ENCODE measurements around the gene NUP50. TPM values are rescaled to one million over a fixed set of nuclear protein-coding genes. Genes with fewer than 3 reads are reported as not detected.

The NUP50 gene
- total RNA-seq, 4 donors from 2014 or later, result 38.9 to 96.9 (median 72.0) TPM

DNA sequence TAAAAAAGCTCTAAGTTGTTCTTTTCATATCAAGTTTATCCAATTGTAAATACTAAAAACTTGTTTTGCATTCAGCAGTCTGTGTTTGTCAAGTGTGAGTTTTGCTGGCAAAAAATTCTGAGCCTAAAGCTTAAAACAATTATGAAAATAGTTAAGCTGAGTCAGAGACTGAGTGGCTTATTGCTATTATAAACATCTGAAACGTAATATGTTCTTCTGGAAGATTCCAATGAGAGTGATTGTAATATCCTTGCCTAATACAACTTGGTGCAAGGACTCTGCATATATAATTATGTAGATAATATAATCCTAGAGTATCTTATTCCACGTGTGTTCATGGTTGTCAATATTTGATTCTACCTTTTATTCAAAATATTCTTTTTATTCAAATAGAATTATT lies 14.1 kb upstream of the NUP50 start:
- H3K36me3 ChIP-seq, result peaks cover 0 to 8% (median 0%) of the 10 kb centered on the region in 3 donors
- no peak for DNase-seq (ENCODE audit: low spot score in 2 of 2)
- H3K4me1 ChIP-seq, result no peaks in the 10 kb centered on the region
- TF ChIP-seq POLR2A (IDR thresholded peaks at IDR 0.05) (no peak), EP300 (IDR thresholded peaks at IDR 0.05) (no peak)
- TF ChIP-seq, protein P1, sequence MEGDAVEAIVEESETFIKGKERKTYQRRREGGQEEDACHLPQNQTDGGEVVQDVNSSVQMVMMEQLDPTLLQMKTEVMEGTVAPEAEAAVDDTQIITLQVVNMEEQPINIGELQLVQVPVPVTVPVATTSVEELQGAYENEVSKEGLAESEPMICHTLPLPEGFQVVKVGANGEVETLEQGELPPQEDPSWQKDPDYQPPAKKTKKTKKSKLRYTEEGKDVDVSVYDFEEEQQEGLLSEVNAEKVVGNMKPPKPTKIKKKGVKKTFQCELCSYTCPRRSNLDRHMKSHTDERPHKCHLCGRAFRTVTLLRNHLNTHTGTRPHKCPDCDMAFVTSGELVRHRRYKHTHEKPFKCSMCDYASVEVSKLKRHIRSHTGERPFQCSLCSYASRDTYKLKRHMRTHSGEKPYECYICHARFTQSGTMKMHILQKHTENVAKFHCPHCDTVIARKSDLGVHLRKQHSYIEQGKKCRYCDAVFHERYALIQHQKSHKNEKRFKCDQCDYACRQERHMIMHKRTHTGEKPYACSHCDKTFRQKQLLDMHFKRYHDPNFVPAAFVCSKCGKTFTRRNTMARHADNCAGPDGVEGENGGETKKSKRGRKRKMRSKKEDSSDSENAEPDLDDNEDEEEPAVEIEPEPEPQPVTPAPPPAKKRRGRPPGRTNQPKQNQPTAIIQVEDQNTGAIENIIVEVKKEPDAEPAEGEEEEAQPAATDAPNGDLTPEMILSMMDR (IDR thresholded peaks at IDR 0.05), result no peak
- H3K27me3 ChIP-seq, result no peaks in the 10 kb centered on the region
- WGBS, 2 donors, result 81 to 89% methylated on average over 2 of the region's 2 CpGs
- no peak overlapping the region for H3K4me3 ChIP-seq
- no peak overlapping the region for H3K27ac ChIP-seq
- H3K9me3 ChIP-seq, result no peaks in the 10 kb centered on the region

DNA sequence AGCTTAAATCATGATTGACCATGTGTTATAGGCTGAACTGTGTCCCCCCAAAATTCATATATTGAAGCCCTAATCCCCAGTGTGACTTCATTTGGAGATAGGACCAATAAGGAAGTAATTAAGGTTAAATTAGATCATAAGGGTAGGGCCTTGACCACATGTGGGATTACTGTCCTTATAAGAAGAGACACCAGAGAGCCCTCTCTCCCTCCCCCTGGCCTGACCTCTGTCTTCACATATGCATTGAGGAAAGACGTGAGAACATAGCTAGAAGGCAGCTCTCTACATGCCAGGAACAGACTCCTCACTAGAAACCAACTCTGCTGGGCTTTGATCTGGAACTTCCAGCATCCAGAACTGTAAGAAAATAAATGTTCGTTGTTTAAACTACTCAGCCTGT lies 13.6 kb upstream of the NUP50 start:
- no peak overlapping the region for H3K27ac ChIP-seq
- H3K4me1 ChIP-seq, result no peaks in the 10 kb centered on the region
- no peak for DNase-seq (ENCODE audit: low spot score in 2 of 2)
- H3K27me3 ChIP-seq, result no peaks in the 10 kb centered on the region
- WGBS, 2 donors, result 39 to 73% methylated on average over 2 of the region's 2 CpGs
- H3K9me3 ChIP-seq, result no peaks in the 10 kb centered on the region
- TF ChIP-seq EP300 (IDR thresholded peaks at IDR 0.05) (no peak), POLR2A (IDR thresholded peaks at IDR 0.05) (no peak)
- TF ChIP-seq, protein P1 (IDR thresholded peaks at IDR 0.05), result no peak
- no peak overlapping the region for H3K4me3 ChIP-seq
- peaks cover 0 to 8% (median 0%) of the 10 kb centered on the region in 3 donors for H3K36me3 ChIP-seq

DNA sequence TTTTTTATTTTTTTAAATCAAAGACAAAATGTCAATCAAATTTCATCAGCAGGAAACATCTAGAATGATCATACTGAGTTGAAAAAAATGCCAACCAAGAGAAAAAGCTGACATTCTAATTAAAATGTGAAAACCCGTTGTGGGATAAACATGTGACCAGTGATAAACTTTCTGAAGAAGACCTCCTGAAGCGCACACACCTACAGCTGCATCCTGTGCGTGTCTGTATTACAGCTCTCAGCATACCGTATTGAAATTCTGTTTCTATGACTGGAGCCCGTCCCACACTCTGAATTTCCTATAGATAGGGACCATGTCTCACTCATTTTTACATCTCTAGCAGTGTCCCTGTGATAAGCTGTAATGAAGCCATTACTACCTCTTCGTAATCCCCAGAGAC lies 12.2 kb upstream of the NUP50 start:
- Histone ChIP-seq H3K36me3 (peaks cover 0 to 8% (median 3%) of the 10 kb centered on the region in 3 donors), H3K9me3 (no peaks in the 10 kb centered on the region), H3K27ac (no peak overlapping the region), H3K4me3 (no peak overlapping the region), H3K27me3 (no peaks in the 10 kb centered on the region), H3K4me1 (no peaks in the 10 kb centered on the region)
- DNase-seq (ENCODE audit: low spot score in 2 of 2), result no peak
- 87% methylated on average over 6 of the region's 6 CpGs for WGBS, 2 donors
- TF ChIP-seq EP300 (IDR thresholded peaks at IDR 0.05), result no peak
- TF ChIP-seq, protein P1 (IDR thresholded peaks at IDR 0.05), result no peak
- no peak for TF ChIP-seq POLR2A (IDR thresholded peaks at IDR 0.05)

DNA sequence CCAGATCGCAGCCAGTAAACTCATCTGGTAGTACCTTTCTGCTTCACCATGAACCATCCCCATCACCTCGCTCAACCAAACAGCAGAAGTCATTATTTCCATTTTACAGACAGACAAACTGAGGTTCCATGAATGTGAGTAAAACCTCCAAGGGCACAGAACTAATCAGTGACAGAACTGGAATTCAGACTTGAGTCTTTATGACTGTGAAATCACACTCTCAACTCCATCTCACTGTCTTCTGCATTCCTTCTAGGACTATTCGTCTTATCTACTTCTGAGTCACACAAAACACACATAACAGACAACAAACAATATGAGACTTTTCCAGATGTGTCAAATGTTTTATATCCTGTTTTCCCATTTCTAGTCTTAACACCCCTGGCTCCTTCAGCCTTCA lies 9.3 kb upstream of the NUP50 start:
- H3K4me3 ChIP-seq, result no peak overlapping the region
- no peaks in the 10 kb centered on the region for H3K27me3 ChIP-seq
- H3K36me3 ChIP-seq, result peaks cover 0 to 11% (median 8%) of the 10 kb centered on the region in 3 donors
- H3K9me3 ChIP-seq, result no peaks in the 10 kb centered on the region
- WGBS, 2 donors, result 95% methylated on average over 3 of the region's 3 CpGs
- peaks cover 0 to 20% (median 14%) of the 10 kb centered on the region in 4 donors for H3K4me1 ChIP-seq
- H3K27ac ChIP-seq, result no peak overlapping the region
- DNase-seq (ENCODE audit: low spot score in 2 of 2), result no peak
- TF ChIP-seq POLR2A (IDR thresholded peaks at IDR 0.05), result no peak
- TF ChIP-seq, protein P1 (IDR thresholded peaks at IDR 0.05), result no peak
- no peak for TF ChIP-seq EP300 (IDR thresholded peaks at IDR 0.05)

DNA sequence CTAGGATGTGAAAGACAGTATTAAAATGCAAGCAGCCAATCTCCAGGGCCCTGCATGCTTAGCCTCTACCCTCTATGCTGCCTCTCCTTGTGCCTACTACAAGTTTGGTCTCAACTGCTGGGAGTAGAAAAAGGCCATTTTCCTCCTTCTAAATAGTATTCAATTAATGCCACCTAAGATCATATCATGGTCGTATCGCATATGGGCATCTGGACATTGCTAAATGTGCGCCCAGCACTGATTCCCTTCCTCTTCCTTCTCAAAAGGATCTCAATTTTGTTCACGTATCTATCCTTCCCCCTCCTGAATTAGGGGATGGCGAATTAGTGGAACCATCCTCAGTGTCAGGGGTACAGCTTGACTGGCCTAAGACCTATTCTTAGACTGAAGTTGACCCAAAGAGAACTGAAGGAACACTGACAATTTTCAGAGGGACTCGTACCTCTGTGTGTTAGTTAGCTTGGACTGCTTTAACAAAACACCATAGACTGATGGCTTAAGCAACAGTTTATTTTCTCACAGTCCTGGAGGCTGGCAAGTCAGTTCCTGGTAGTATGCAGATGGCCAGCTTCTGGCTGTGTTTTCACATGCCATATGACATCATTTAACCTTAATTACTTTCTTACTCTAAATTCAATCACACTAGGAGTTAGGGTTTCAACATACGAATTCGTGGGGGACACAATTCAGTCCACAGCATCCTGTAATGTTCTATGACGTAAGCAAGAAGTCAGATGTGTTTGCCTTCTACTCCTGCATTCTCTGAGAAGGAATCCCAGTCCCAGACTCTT lies 8.5 kb upstream of the NUP50 start:
- no peak for DNase-seq (ENCODE audit: low spot score in 2 of 2)
- Histone ChIP-seq H3K36me3 (peaks cover 0 to 11% (median 0%) of the 10 kb centered on the region in 3 donors), H3K4me3 (no peak overlapping the region), H3K9me3 (no peaks in the 10 kb centered on the region), H3K27ac (no peak overlapping the region), H3K27me3 (no peaks in the 10 kb centered on the region), H3K4me1 (peaks cover 0 to 26% (median 14%) of the 10 kb centered on the region in 4 donors)
- TF ChIP-seq POLR2A (IDR thresholded peaks at IDR 0.05), result no peak
- TF ChIP-seq, protein P1 (IDR thresholded peaks at IDR 0.05), result no peak
- TF ChIP-seq EP300 (IDR thresholded peaks at IDR 0.05), result no peak
- WGBS, 2 donors, result 81 to 87% methylated on average over 9 of the region's 9 CpGs
